Dermis microvascular lymphatic vessel endothelial cell (primary cell): Measurements from ENCODE around the gene TIMD4. TPM values are rescaled to one million over a fixed set of nuclear protein-coding genes. Genes with fewer than 3 reads are reported as not detected.

ENCODE experiments used
- DNase-seq, 2 donors: peaks; one replicate each; pipeline versions ENCODE4 v3.0.0 to v3.0.0-alpha.2; 2010; ENCODE audit warnings: low read depth in 2 of 2
- total RNA-seq: library from RNA; depleted of rRNA; stranded (reverse); fragments of >200 nt; gene quantifications from 2 replicates; pipeline ENCODE4 v1.2.1, GENCODE V29; 2014

The TIMD4 gene
- total RNA-seq, 1 donor from 2014 or later: not detected

GRCh38 chr5:156922207-156922792, 40.7 kb downstream of the TIMD4 start:
- DNase-seq: no peak

DNA sequence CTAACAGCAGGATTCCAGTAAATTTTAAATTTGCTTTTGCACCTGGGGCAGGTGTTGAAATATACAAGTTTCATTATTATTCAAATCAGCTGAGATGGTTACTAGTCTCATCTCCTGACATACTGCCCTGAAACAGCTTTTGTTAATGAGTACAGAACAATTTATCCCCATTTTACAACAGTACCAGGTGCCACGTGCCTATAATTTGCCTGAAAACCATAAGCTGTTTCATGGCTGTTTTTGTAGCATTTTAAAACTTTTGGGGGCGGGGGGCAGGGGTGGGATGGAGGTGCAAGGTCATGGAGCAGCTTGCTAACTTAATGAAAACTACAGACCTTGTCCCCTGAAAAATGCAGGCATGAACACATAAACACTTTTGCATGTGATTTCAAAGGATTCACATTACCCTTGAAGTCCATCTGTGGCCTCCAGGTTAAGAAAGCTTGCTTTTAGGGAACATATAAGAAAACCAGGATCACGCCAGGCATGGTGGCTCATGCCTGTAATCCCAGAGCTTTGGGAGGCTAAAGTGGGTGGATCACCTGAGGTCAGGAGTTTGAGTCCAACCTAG, 42.1 kb downstream of the TIMD4 start:
- no peak for DNase-seq

- no peak for DNase-seq
Observed at GRCh38 chr5:156920042-156920860, 42.8 kb downstream of the TIMD4 start.

- no peak for DNase-seq
Observed at GRCh38 chr5:156918311-156918845, 44.6 kb downstream of the TIMD4 start.

DNA sequence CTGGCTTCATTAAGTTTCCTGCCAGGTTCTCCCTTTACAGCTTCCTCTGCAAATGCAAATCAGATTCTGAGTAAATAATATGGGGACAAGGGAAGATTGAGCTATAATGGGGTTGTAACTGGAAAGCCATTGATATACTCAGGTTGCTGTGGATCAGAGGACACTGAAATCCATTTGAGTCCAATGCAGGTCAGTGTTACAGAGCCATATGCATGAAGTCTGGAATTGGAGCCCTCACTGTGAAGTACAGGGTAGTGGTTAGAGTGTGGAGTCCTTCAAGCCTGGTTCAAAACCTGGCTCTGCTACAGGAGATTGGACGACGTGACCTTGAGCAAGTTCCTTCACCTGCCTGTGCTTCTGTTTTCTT, 48.7 kb downstream of the TIMD4 start:
- DNase-seq: no peak

DNA sequence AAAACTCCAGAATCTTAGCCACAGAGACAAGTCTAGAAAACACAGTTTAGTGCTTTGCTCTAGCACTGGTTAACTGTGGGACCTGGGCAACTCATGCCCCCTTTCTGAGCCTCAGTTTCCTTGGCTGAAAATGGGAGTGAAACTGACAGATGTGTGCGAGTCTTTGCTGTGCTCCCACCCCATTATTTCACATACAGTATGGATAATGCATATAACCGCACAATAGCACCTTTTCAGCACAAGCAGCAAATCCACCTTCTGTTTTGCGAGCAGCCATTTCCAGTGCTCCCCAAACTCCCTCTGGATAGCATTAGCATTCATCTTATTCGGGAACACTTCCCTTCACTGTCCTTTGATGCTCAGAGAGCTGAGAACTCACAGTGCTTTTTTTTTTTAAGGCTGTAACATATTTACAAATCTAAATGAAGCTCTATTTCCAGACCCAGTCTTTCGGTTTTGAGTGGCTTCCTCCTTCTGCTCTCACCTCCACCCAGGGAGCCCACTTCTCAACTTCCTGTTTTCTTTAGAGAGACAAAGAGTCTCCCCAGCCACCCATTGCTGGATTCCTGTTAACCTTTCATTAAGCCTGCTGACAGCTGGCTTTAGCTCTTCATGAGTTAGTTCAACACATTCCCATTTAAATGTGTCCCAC, 49.2 kb downstream of the TIMD4 start:
- DNase-seq: no peak

GRCh38 chr5:156913355-156913718, 49.7 kb downstream of the TIMD4 start:
- DNase-seq: no peak

- DNase-seq: no peak
Observed at GRCh38 chr5:156912869-156913268, 50.2 kb downstream of the TIMD4 start.

- DNase-seq: no peak
Observed at GRCh38 chr5:156909180-156909579, 53.8 kb downstream of the TIMD4 start.

DNA sequence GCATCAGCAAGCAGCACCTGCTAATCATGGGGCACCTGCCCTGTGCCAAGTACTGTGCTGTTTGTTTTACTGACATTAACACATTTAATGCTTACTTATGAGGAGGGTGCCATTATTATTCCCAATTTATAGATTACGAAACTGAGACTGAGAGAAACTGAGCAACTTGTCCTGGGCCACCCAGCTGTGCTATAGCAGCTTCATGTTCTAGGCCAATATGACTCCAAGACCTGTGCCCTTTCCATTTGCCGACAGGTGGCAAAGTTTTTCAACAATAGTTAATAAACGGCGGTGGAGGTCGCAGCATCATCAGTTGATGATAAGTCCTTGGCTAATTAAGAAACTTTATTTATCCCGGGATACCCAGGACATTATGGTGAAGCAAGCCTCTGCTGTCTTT, 55.4 kb downstream of the TIMD4 start:
- no peak for DNase-seq

GRCh38 chr5:156906807-156907206, 56.2 kb downstream of the TIMD4 start:
- no peak for DNase-seq

DNA sequence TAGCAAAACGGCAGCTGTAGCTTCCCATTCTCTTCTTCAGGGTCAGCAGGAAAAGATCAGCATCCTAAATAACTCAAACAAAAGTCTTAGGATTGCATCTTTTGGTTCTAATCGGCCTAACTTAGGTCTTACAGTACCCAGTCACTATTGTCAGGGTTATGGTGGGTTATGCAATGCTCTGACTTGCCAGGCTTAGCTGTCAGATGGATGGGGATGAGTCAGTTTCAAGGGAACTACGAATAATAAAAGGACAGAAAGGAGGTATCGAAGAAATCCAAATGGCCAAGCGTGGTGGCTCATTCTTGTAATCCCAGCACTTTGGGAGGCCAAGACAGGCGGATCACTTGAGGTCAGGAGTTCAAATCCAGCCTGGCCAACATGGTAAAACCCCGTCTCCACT, 66.5 kb downstream of the TIMD4 start:
- no peak for DNase-seq

GRCh38 chr5:156893517-156893916, 69.5 kb downstream of the TIMD4 start:
- DNase-seq: no peak

DNA sequence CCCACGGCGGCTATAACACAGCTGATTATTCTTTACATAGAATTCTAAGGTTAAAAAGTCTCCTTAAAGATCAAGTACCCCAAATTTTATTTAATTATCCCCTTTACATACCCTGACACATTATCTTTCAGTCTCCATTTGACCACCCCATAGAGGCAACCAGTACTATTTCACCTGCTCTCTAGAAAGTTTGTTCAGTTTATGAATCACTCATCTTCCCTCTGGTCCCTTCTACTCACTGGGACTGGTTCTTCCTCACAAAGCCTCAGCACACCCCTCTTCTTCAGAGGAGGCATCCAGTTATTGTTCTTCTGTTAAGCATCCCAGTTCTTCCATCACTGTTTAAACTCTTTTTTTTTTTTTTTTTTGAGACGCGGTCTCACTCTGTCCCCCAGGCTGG, 70.2 kb downstream of the TIMD4 start:
- no peak for DNase-seq

DNA sequence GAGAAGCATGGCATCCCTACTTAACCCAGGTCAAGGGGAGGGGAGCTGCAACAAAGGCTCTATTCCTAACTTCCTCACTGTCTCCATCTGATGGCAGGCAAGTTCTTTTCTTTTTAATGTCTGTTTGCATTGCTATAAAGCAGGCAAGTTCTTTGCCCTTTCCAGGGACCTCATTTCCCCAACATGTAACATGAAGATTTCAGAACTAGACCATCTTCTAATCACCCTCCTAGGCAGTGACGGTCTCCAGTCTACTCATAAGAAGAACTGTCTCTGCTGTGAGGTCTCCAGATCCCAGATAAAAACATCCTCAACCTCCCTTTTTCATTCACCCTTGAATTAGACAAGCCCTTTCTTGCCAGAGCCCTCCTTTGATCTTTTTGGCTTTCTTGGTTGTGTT, 70.8 kb downstream of the TIMD4 start:
- DNase-seq: no peak

- DNase-seq: no peak
Observed at GRCh38 chr5:156888520-156888919, 74.5 kb downstream of the TIMD4 start.

GRCh38 chr5:156883316-156883875, 79.6 kb downstream of the TIMD4 start:
- DNase-seq: no peak

DNA sequence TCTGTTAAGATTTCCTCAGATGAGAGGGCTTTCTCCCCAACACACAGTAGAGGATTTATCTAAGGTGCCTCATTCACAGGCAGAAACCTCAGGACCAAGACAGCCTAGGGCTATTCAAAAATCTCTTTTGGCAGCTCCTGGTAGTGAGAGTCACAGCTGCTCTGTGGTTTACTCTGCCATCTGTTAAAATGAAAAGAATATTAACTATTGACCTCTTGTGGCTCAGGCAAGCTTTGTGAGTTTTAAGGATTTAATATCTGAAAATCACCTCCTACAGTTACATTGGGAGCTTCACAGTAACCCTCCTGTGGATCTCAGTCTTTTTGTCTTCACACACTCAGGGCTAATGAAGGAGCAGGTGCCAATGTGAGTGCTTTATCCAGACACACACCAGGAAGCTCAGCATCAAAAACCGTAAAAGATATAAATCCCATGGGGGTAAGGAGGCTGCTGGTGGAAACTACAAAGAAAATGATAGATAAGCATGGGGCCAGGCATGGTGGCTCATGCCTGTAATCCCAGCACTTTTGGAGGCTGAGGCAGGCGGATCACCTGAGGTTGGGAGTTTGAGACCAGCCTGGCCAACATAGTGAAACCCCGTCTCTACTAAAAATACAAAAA, 83.3 kb downstream of the TIMD4 start:
- DNase-seq: no peak

- no peak for DNase-seq
Observed at GRCh38 chr5:156871212-156871611, 91.8 kb downstream of the TIMD4 start.

- no peak for DNase-seq
Observed at GRCh38 chr5:156870498-156870839, 92.6 kb downstream of the TIMD4 start.
